Ishikawa (cell line): ENCODE results near the gene SLC38A10.

Source experiments
- CEBPB ChIP-seq: IDR thresholded peaks from 2 replicates; pipeline ENCODE4 v1.6.1; 2012
- CREB1 ChIP-seq: IDR thresholded peaks from 2 replicates; pipeline ENCODE4 v1.6.1; 2012; ENCODE audit warnings: low read depth
- EGR1 ChIP-seq: IDR thresholded peaks from 2 replicates; pipeline ENCODE4 v1.6.1; 2012
- EP300 ChIP-seq: IDR thresholded peaks from 2 replicates; pipeline ENCODE4 v1.6.1; 2012; ENCODE audit warnings: borderline replicate concordance
- FOXM1 ChIP-seq: IDR thresholded peaks from 2 replicates; pipeline ENCODE4 v1.6.1; 2012; ENCODE audit warnings: low read depth, borderline replicate concordance
- NFIC ChIP-seq: IDR thresholded peaks from 2 replicates; pipeline ENCODE4 v1.6.1; 2012
- RAD21 ChIP-seq: IDR thresholded peaks from 2 replicates; pipeline ENCODE4 v1.6.1; 2012; ENCODE audit warnings: low read depth
- TAF1 ChIP-seq: IDR thresholded peaks from 2 replicates; pipeline ENCODE4 v1.6.1; 2012; ENCODE audit warnings: low read depth, mild to moderate bottlenecking
- TCF12 ChIP-seq: IDR thresholded peaks from 2 replicates; pipeline ENCODE4 v1.6.1; 2012; ENCODE audit warnings: low read depth
- TEAD4 ChIP-seq: IDR thresholded peaks from 2 replicates; pipeline ENCODE4 v1.6.1; 2012
- YY1 ChIP-seq: IDR thresholded peaks from 2 replicates; pipeline ENCODE4 v1.6.1; 2012; ENCODE audit warnings: low read depth
- ZBTB7A ChIP-seq: IDR thresholded peaks from 2 replicates; pipeline ENCODE4 v1.6.1; 2012; ENCODE audit warnings: low read depth
- TF ChIP-seq, protein P1 (sequence below): IDR thresholded peaks from 2 replicates; pipeline ENCODE4 v1.6.1; 2012
- TF ChIP-seq, protein P2 (sequence below): IDR thresholded peaks from 2 replicates; pipeline ENCODE4 v1.6.1; 2012
- TF ChIP-seq, protein P3 (sequence below): IDR thresholded peaks from 2 replicates; pipeline ENCODE4 v1.6.1; 2012; ENCODE audit warnings: low read depth, mild to moderate bottlenecking

The SLC38A10 gene

DNA sequence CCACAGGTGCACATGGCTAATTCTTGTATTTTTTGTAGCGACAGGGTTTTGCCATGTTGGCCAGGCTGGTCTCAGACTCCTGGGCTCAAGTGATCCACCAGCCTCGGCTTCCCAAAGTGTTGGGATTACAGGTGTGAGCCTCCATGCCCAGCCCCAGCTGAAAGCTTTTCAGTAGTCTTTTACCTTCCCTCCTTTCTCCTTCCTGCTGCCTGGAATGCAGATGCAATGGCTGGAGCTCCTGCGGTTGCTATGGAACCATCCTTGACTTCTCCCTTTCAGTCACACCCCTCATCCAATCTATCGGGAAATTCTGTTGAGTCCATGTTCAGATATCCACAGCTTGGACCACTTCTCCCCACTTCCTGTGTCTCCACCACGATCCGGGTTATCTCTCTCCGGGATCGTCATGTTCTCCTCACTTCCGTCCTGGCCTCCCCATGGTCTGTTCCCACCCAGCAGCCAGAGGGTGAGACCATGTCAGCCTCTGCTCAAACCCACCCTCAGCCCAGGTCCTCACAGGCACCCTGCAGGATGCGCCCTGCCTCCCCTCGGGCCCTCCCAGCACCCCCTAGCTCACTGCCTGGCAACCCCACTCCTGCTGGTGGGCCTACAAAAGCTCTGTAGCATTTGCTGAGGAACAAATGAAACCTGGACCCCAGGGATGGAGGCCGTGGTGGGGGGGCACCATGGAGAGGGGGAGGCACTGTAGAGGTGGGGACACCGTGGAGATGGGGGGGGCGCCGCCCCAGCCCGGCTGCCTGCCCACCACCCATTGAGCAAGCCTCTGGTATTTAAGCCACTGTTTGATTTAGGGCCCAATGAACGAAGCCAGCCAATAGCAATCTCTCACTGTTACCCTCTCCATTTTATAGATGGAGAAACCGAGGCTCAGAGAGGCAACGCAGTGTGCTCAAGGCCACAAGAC lies 12.8 kb upstream of the SLC38A10 start:
- TF ChIP-seq, protein P1, sequence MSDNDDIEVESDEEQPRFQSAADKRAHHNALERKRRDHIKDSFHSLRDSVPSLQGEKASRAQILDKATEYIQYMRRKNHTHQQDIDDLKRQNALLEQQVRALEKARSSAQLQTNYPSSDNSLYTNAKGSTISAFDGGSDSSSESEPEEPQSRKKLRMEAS, result no peak
- no peak for TF ChIP-seq RAD21
- no peak for TF ChIP-seq TAF1
- TF ChIP-seq EGR1, result no peak
- no peak for TF ChIP-seq CREB1
- no peak for TF ChIP-seq NFIC
- no peak for TF ChIP-seq TEAD4
- TF ChIP-seq CEBPB, result no peak
- TF ChIP-seq, protein P2, sequence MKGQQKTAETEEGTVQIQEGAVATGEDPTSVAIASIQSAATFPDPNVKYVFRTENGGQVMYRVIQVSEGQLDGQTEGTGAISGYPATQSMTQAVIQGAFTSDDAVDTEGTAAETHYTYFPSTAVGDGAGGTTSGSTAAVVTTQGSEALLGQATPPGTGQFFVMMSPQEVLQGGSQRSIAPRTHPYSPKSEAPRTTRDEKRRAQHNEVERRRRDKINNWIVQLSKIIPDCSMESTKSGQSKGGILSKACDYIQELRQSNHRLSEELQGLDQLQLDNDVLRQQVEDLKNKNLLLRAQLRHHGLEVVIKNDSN, result no peak
- TF ChIP-seq, protein P3, sequence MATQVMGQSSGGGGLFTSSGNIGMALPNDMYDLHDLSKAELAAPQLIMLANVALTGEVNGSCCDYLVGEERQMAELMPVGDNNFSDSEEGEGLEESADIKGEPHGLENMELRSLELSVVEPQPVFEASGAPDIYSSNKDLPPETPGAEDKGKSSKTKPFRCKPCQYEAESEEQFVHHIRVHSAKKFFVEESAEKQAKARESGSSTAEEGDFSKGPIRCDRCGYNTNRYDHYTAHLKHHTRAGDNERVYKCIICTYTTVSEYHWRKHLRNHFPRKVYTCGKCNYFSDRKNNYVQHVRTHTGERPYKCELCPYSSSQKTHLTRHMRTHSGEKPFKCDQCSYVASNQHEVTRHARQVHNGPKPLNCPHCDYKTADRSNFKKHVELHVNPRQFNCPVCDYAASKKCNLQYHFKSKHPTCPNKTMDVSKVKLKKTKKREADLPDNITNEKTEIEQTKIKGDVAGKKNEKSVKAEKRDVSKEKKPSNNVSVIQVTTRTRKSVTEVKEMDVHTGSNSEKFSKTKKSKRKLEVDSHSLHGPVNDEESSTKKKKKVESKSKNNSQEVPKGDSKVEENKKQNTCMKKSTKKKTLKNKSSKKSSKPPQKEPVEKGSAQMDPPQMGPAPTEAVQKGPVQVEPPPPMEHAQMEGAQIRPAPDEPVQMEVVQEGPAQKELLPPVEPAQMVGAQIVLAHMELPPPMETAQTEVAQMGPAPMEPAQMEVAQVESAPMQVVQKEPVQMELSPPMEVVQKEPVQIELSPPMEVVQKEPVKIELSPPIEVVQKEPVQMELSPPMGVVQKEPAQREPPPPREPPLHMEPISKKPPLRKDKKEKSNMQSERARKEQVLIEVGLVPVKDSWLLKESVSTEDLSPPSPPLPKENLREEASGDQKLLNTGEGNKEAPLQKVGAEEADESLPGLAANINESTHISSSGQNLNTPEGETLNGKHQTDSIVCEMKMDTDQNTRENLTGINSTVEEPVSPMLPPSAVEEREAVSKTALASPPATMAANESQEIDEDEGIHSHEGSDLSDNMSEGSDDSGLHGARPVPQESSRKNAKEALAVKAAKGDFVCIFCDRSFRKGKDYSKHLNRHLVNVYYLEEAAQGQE, result no peak
- TF ChIP-seq ZBTB7A, result no peak

DNA sequence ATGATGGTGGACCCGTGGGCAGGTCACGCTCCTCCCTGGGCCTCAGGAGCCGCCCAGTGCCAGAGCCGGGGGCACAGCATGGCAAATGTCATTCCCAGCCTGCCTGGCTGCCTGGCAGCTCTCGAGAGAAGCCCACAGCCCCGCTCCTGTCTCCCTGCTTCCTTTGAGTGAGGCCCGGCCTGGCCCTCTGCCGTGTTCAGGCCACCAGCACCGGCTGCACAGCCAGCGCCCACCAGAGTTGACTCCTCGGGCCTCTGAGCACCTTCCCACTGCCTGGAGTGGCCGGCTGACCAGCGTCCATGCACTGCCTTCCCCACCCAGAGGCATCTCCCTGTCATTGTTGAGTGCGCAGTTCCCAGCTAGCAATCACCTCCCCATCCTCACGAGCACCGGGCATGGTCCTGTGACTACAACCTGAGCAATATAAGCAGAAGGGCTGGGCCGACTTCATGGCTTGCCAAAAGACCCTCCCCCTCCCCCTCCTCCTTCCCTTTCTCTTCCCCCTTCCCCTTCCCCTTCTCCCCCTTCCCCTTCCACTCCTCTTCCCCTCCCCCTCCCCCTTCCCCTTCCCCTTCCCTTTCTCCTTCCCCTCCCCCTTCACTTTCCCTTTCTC lies 11.9 kb upstream of the SLC38A10 start:
- no peak for TF ChIP-seq TEAD4
- no peak for TF ChIP-seq TCF12

DNA sequence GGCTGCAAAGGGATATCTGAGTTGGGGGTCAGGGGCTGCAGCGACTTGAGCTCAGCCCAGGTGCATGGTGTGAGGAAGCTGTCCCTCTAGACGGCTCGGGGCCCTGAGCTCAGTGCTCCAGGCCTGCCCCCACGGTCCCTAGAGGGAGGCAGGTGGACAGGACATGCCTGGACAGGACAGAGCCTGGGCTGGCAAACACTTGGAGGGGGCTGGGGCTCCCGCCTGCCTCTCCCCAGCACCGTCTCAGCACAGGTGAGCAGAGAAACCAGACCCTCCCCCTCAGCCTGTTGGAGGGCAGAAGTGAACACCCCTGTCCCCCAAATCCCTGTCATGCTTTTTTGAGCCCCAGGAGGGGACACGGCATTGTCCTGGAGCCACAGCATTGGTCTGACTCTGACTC lies 11.4 kb upstream of the SLC38A10 start:
- no peak for TF ChIP-seq RAD21
- no peak for TF ChIP-seq YY1
- no peak for TF ChIP-seq FOXM1

DNA sequence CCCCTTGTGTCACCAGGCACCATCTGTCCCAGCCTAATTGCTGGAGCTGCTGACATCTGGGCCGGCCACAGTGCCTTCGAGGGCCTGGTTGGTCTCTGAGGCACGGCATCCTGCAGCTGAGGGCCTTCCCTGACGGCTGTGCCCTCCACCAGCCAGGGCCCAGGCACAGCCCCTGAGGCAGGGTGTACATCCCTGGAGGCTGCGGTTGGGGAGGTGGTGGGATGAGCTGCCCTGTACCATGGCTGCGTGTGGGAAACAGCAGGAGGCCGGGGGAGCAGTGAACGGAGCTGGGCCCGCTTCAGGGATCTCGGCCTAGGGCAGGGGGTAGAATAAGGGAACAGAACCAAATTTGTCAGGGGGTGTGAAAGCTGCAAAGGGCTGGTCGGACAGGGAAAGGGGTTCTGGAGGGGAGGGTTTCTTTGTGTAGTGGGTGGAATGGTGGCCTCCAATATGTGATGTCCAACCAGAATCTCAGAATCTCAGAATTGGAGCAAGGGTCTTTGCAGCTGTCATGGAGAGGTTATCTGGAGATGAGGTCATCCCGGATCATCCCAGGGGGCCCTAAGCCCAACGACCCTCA lies 10.0 kb upstream of the SLC38A10 start:
- TF ChIP-seq EGR1, result no peak
- no peak for TF ChIP-seq NFIC
- no peak for TF ChIP-seq CEBPB
- TF ChIP-seq EP300, result no peak
- TF ChIP-seq YY1, result no peak
- TF ChIP-seq, protein P1, result no peak
- TF ChIP-seq, protein P2, result no peak
- no peak for TF ChIP-seq TEAD4
- no peak for TF ChIP-seq FOXM1
- TF ChIP-seq CREB1, result no peak
- TF ChIP-seq RAD21, result no peak
- TF ChIP-seq ZBTB7A, result no peak
- TF ChIP-seq TCF12, result no peak

DNA sequence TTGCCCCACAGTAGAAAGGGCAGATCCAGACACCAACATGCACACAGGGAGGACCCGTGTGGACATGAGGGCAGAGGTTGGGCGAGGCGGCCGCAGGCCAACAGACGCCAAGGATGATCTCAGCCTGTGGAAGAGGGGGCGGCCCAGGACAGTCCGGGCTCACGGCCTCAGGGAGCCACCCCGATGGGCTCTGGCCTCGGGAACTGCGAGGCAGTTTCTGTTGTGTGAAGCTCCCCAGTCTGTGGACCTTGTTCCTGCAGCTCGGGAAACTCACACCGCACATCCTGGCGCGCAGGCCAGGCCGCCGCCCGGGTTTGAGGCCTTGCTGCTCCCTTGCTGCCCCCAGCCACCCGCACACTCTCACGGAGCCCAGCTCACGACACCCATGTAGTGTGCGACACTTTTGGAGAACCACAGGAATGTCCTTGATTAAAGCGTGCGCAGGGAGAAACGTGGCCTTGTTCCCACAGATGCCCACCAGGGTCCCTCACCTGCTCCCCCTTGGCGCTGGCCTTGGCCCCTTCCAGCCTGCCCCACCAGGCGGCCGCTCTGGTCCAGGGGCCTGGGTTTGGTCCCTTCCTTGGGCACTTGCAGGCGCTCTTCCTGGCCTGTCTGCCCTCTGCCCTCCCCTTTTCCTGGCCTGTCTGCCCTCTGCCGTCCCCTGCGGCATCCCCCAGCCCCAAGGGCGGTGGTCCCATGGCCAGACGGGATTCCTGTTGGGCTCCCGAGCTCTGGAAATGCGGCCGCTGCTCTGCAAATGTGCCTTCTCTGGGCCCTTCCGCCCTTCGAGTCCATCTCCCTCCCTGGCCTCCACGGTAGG lies 9.3 kb upstream of the SLC38A10 start:
- TF ChIP-seq, protein P3, result no peak
- TF ChIP-seq ZBTB7A (no peak), RAD21 (no peak), YY1 (no peak), TCF12 (no peak), FOXM1 (no peak), TAF1 (no peak), EP300 (no peak), CREB1 (no peak), EGR1 (no peak), CEBPB (no peak)
- TF ChIP-seq, protein P1, result no peak
